Natural killer cell treated with Interleukin-12 subunit alpha and Interleukin-12 subunit beta and Interleukin-15 and Interleukin-18, amount 100 ng/mL, for 72 hours (primary cell): Measurements from ENCODE around the gene PTGES. TPM values are rescaled to one million over a fixed set of nuclear protein-coding genes. Genes with fewer than 3 reads are reported as not detected.

Experiments
- ATAC-seq, 2 donors: fragments of 150-1000 bp; cut with Tn5 transposase in 1 of 2; sonication (Bioruptor Pico), chemical (Tn5 transposase) in 1 of 2; 2 replicates each; pipeline ENCODE4 v1.10.0; 2021
- DNase-seq: peaks from one replicate; pipeline ENCODE4 v3.0.0; 2022; ENCODE audit warnings: low spot score
- H3K27ac Mint-ChIP-seq, 2 donors: 1 replicate in 1 of 2; 2 replicates in 1 of 2; pipeline ENCODE4 v1.8.0; 2022; ENCODE audit warnings: mixed read lengths in 2 of 2, mild to moderate bottlenecking in 1 of 2, moderate library complexity in 1 of 2
- H3K27me3 Mint-ChIP-seq, 2 donors: 1 replicate in 1 of 2; 2 replicates in 1 of 2; pipeline ENCODE4 v1.8.0; 2022; ENCODE audit warnings: mixed read lengths in 2 of 2
- H3K36me3 Mint-ChIP-seq: one replicate; pipeline ENCODE4 v1.8.0; 2022; ENCODE audit warnings: mixed read lengths
- H3K4me1 Mint-ChIP-seq, 2 donors: 1 replicate in 1 of 2; 2 replicates in 1 of 2; pipeline ENCODE4 v1.8.0; 2022; ENCODE audit warnings: low read depth in 2 of 2, mixed read lengths in 2 of 2, mild to moderate bottlenecking in 1 of 2
- H3K4me3 Mint-ChIP-seq: one replicate; pipeline ENCODE4 v1.8.0; 2022; ENCODE audit warnings: mixed read lengths
- H3K9me3 Mint-ChIP-seq: 2 replicates; pipeline ENCODE4 v1.8.0; 2022; ENCODE audit warnings: mixed read lengths
- total RNA-seq, 2 donors: library from RNA; stranded (reverse); gene quantifications; one replicate each; pipeline ENCODE4 v1.2.3, GENCODE V29; 2022

The PTGES gene
- total RNA-seq, 2 donors from 2014 or later = not detected

DNA sequence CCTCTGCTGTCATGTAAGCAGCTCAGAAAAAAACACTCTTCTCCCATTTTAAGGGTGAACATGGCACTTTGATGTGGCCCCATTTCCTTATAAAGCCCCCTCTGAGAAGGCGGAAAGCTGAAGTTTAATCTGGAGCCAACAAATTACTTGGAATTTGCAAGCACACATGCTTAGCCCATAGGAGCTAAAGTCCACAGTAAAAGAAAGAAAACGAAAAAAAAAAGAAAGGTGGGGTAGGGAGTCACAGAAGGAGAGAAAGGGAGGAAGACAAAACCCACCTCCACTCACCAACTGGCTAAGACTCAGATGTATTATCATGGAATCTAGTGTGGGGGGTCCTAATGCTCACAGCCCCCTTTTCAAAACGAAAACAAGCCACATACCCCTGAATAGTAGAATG, 57.0 kb downstream of the PTGES start:
- Mint-ChIP-seq H3K4me3 (no peak overlapping the region), H3K4me1 (peaks cover 0 to 3% of the 10 kb centered on the region in 2 donors), H3K27ac (no peak overlapping the region), H3K36me3 (no peaks in the 10 kb centered on the region), H3K27me3 (peaks cover 7 to 22% of the 10 kb centered on the region in 2 donors), H3K9me3 (no peaks in the 10 kb centered on the region)
- DNase-seq (no peak), ATAC-seq (no peak)

DNA sequence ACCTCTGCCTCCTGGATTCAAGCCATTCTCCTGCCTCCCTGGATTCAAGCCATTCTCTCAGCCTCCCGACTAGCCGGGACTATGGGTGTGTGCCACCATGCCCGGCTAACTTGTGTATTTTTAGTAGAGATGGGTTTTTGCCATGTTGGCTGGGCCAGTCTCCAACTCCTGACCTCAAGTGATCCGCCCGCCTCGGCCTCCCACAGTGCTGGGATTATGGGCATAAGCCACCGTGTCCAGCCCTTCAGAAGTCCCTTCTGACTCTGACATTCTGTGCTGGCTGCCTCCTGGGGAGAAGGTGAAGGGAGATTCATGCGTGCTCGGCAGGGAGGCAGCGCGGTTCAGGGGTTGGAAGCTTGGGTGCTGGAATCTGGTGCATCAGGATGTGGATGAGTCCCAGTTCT, 58.6 kb downstream of the PTGES start:
- no peak for DNase-seq
- no peak overlapping the region for H3K27ac Mint-ChIP-seq
- H3K4me3 Mint-ChIP-seq = no peak overlapping the region
- H3K4me1 Mint-ChIP-seq = peaks cover 0 to 3% of the 10 kb centered on the region in 2 donors
- no peaks in the 10 kb centered on the region for H3K9me3 Mint-ChIP-seq
- no peaks in the 10 kb centered on the region for H3K36me3 Mint-ChIP-seq
- ATAC-seq = no peak
- H3K27me3 Mint-ChIP-seq = peaks cover 7 to 17% of the 10 kb centered on the region in 2 donors

- H3K9me3 Mint-ChIP-seq = no peaks in the 10 kb centered on the region
- peaks cover 7 to 17% of the 10 kb centered on the region in 2 donors for H3K27me3 Mint-ChIP-seq
- no peak overlapping the region for H3K4me3 Mint-ChIP-seq
- H3K4me1 Mint-ChIP-seq = peaks cover 0 to 3% of the 10 kb centered on the region in 2 donors
- no peaks in the 10 kb centered on the region for H3K36me3 Mint-ChIP-seq
- ATAC-seq = no peak
- DNase-seq = no peak
- H3K27ac Mint-ChIP-seq = no peak overlapping the region
These were observed 59.1 kb downstream of the PTGES start for GRCh38 chr9:129693741-129694140.

- ATAC-seq (no peak), DNase-seq (no peak)
- peaks cover 0 to 3% of the 10 kb centered on the region in 2 donors for H3K4me1 Mint-ChIP-seq
- peaks cover 7 to 17% of the 10 kb centered on the region in 2 donors for H3K27me3 Mint-ChIP-seq
- no peaks in the 10 kb centered on the region for H3K36me3 Mint-ChIP-seq
- H3K27ac Mint-ChIP-seq = no peak overlapping the region
- H3K9me3 Mint-ChIP-seq = no peaks in the 10 kb centered on the region
- H3K4me3 Mint-ChIP-seq = no peak overlapping the region
These were observed 60.3 kb downstream of the PTGES start for GRCh38 chr9:129692534-129692933.

Other genes with a start within 250 kb of the PTGES start
- gene C9orf50, start 131.9 kb downstream of the PTGES start, total RNA-seq = not detected
- gene NTMT1, start 126.9 kb downstream of the PTGES start, total RNA-seq = 10 to 100 TPM; 28.9 to 63.1 TPM
- 10 to 100 TPM; 31.0 to 42.5 TPM for gene ASB6, start 110.9 kb downstream of the PTGES start, total RNA-seq
- not detected for gene PRRX2, start 87.4 kb downstream of the PTGES start, total RNA-seq
- gene TOR1B, start 50.1 kb upstream of the PTGES start, total RNA-seq = 10 to 100 TPM; 23.0 to 24.5 TPM
- 10 to 100 TPM; 53.5 to 54.7 TPM for gene TOR1A, start 71.1 kb upstream of the PTGES start, total RNA-seq
- gene C9orf78, start 82.2 kb upstream of the PTGES start, total RNA-seq = 10 to 100 TPM; 39.8 to 65.3 TPM
- 10 to 100 TPM; 34.7 to 44.3 TPM for gene USP20, start 82.4 kb upstream of the PTGES start, total RNA-seq